Naive thymus-derived CD4-positive, alpha-beta T cell (primary cell): ENCODE data around the gene EVA1B. TPM values are rescaled to one million over a fixed set of nuclear protein-coding genes. Genes with fewer than 3 reads are reported as not detected.

Source experiments
- ATAC-seq: fragments of 150-1000 bp; cut with Tn5 transposase; 2 replicates; pipeline ENCODE4 v1.10.0; 2021; ENCODE audit warnings: mild to moderate bottlenecking, moderate library complexity
- CTCF ChIA-PET: fragments of 350-600 bp; sonication (Branson Sonifier 250); formaldehyde crosslinking; loops from one replicate; lab custom pipeline; 2021; ENCODE audit warnings: antibody characterized with exemption; lab: Charles Lee
- POLR2A ChIA-PET: fragments of 350-600 bp; sonication (Branson Sonifier 250); formaldehyde crosslinking; loops from one replicate; lab custom pipeline; 2021; ENCODE audit warnings: antibody characterized with exemption, inconsistent platforms; lab: Charles Lee
- DNase-seq, 9 donors: peaks; one replicate each; pipeline versions ENCODE4 v3.0.0 to v3.0.0-alpha.2; 2020 to 2022; ENCODE audit warnings: mixed read lengths in 1 of 9
- H3K27ac ChIP-seq: one replicate; pipeline ENCODE4 v1.7.0; 2013; ENCODE audit warnings: mild to moderate bottlenecking, low read depth, low read length, moderate library complexity
- H3K27me3 ChIP-seq, 2 donors: one replicate each; pipeline ENCODE4 v1.7.0; 2013; ENCODE audit warnings: low read length in 2 of 2, mild to moderate bottlenecking in 2 of 2, moderate library complexity in 2 of 2; ENCODE audit not compliant: control insufficient read depth in 2 of 2, insufficient read depth in 2 of 2
- H3K36me3 ChIP-seq, 3 experiments: 1 replicate in 2 of 3; 2 replicates in 1 of 3; pipeline ENCODE4 v1.7.0; 2013; ENCODE audit warnings: low read length in 3 of 3, mild to moderate bottlenecking in 3 of 3, moderate library complexity in 1 of 3; ENCODE audit not compliant: insufficient read depth in 3 of 3, control insufficient read depth in 2 of 3
- H3K4me1 ChIP-seq, 2 donors: one replicate each; pipeline ENCODE4 v1.7.0; 2013; ENCODE audit warnings: low read length in 2 of 2, mild to moderate bottlenecking in 2 of 2, moderate library complexity in 1 of 2; ENCODE audit not compliant: control insufficient read depth in 2 of 2, insufficient read depth in 2 of 2
- H3K4me3 ChIP-seq: 2 replicates; pipeline ENCODE4 v1.7.0; 2013; ENCODE audit warnings: mild to moderate bottlenecking, low read length
- H3K9me3 ChIP-seq, 3 experiments: 1 replicate in 2 of 3; 2 replicates in 1 of 3; pipeline ENCODE4 v1.7.0; 2013; ENCODE audit warnings: low read length in 3 of 3; ENCODE audit not compliant: control insufficient read depth in 2 of 3
- H3K27ac Mint-ChIP-seq, 9 donors: one replicate each; pipeline ENCODE4 v1.8.0; 2020 to 2022; ENCODE audit warnings: mixed read lengths in 9 of 9, mild to moderate bottlenecking in 8 of 9, moderate library complexity in 5 of 9, inconsistent platforms in 2 of 9
- H3K27me3 Mint-ChIP-seq, 5 donors: one replicate each; pipeline ENCODE4 v1.8.0; 2021 to 2022; ENCODE audit warnings: mixed read lengths in 5 of 5, mild to moderate bottlenecking in 1 of 5
- H3K36me3 Mint-ChIP-seq, 5 donors: one replicate each; pipeline ENCODE4 v1.8.0; 2020 to 2022; ENCODE audit warnings: mixed read lengths in 5 of 5, mild to moderate bottlenecking in 3 of 5, inconsistent platforms in 1 of 5
- H3K4me1 Mint-ChIP-seq, 7 donors: one replicate each; pipeline ENCODE4 v1.8.0; 2020 to 2022; ENCODE audit warnings: mixed read lengths in 7 of 7, mild to moderate bottlenecking in 3 of 7, inconsistent platforms in 1 of 7
- H3K4me3 Mint-ChIP-seq, 10 donors: one replicate each; pipeline ENCODE4 v1.8.0; 2020 to 2022; ENCODE audit warnings: mild to moderate bottlenecking in 10 of 10, mixed read lengths in 10 of 10, moderate library complexity in 6 of 10, inconsistent platforms in 2 of 10
- H3K9me3 Mint-ChIP-seq, 11 donors: one replicate each; pipeline ENCODE4 v1.8.0; 2020 to 2022; ENCODE audit warnings: mixed read lengths in 11 of 11, mild to moderate bottlenecking in 4 of 11, inconsistent platforms in 1 of 11, moderate library complexity in 1 of 11
- intact Hi-C, 2 donors: fragments of 100-400 bp; cut with micrococcal nuclease; formaldehyde crosslinking; loops; one replicate each; pipeline ENCODE4 v1.15.1; 2023
- polyA plus RNA-seq, 2 donors: library from polyadenylated mRNA; unstranded; fragments of 300-500 nt; fragmentation: Illumina TruSeq; gene quantifications; one replicate each; pipeline ENCODE4 v1.2.3, GENCODE V29; 2021
- total RNA-seq, 6 experiments: library from RNA in 5 of 6; stranded (reverse) in 5 of 6; gene quantifications; 1 replicate in 5 of 6; 2 replicates in 1 of 6; pipeline ENCODE4 v1.2.3 and lab custom pipeline; 2021 to 2026

Gene EVA1B
- total and polyA plus RNA-seq, 7 experiments from 2014 or later: 0.43 to 12.5 (median 1.5) TPM

DNA sequence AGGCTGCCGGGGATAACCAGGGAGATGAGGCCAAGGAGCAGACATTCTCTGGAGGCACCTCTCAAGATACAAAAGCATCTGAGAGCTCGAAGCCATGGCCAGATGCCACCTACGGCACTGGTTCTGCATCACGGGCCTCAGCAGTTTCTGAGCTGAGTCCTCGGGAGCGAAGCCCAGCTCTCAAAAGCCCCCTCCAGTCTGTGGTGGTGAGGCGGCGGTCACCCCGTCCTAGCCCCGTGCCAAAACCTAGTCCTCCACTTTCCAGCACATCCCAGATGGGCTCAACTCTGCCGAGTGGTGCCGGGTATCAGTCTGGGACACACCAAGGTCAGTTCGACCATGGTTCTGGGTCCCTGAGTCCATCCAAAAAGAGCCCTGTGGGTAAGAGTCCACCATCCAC lies 36.6 kb downstream of the EVA1B start:
- H3K27me3 Mint-ChIP-seq: no peaks in the 10 kb centered on the region
- H3K36me3 Mint-ChIP-seq: peaks cover 13 to 50% (median 23%) of the 10 kb centered on the region in 5 donors
- Histone ChIP-seq H3K36me3 (peaks cover 32 to 80% (median 42%) of the 10 kb centered on the region in 3 experiments), H3K27me3 (no peaks in the 10 kb centered on the region), H3K4me3 (no peak overlapping the region), H3K4me1 (no peaks in the 10 kb centered on the region), H3K27ac (no peak overlapping the region), H3K9me3 (no peaks in the 10 kb centered on the region)
- peaks cover 4 to 31% (median 17%) of the 10 kb centered on the region in 7 donors for H3K4me1 Mint-ChIP-seq
- peak overlapping the region in 1 of 9 donors; percentile 65 for H3K27ac Mint-ChIP-seq
- no peak overlapping the region for H3K4me3 Mint-ChIP-seq
- CTCF ChIA-PET: interaction anchor here (0.6 to 3.2 kb wide), 7 partner anchors 95 to 186 kb away, joined by 3 to 30 read pairs (median 11); partner anchors contain the start of gene TRAPPC3
- peaks cover 0 to 1% (median 0%) of the 10 kb centered on the region in 11 donors for H3K9me3 Mint-ChIP-seq
- ATAC-seq (no peak), DNase-seq (no peak)
- intact Hi-C loops: loop anchor here in 1 of 2 donors (5.0 kb wide), 2 partner anchors 65 to 125 kb away; partner anchors contain the start of gene THRAP3
- POLR2A ChIA-PET: interaction anchor here (1.2 to 2.2 kb wide), 2 partner anchors 64 to 137 kb away, joined by 3 to 12 read pairs; partner anchors contain the start of gene TRAPPC3

GRCh38 chr1:36285443-36286101 lies 37.9 kb downstream of the EVA1B start:
- Histone ChIP-seq H3K36me3 (peaks cover 31 to 68% (median 32%) of the 10 kb centered on the region in 3 experiments), H3K27ac (no peak overlapping the region)
- peaks cover 13 to 38% (median 22%) of the 10 kb centered on the region in 5 donors for H3K36me3 Mint-ChIP-seq

GRCh38 chr1:36284517-36284916 lies 38.9 kb downstream of the EVA1B start:
- H3K9me3 ChIP-seq: no peaks in the 10 kb centered on the region
- no peak overlapping the region for H3K4me3 ChIP-seq
- H3K4me3 Mint-ChIP-seq: no peak overlapping the region
- H3K27ac Mint-ChIP-seq: peak overlapping the region in 6 of 9 donors; percentile 20 to 76 (median 37)
- peaks cover 28 to 59% (median 32%) of the 10 kb centered on the region in 3 experiments for H3K36me3 ChIP-seq
- H3K36me3 Mint-ChIP-seq: peaks cover 13 to 33% (median 23%) of the 10 kb centered on the region in 5 donors
- DNase-seq: no peak
- no peaks in the 10 kb centered on the region for H3K27me3 ChIP-seq
- H3K4me1 ChIP-seq: no peaks in the 10 kb centered on the region
- ATAC-seq: no peak
- intact Hi-C loops: no loop called here
- H3K27ac ChIP-seq: no peak overlapping the region
- peaks cover 9 to 42% (median 28%) of the 10 kb centered on the region in 7 donors for H3K4me1 Mint-ChIP-seq
- ChIA-PET POLR2A (interaction anchor here (2.2 kb wide), 1 partner anchor 135 kb away, joined by 12 read pairs; the partner anchor contains the start of gene TRAPPC3), CTCF (interaction anchor here (1.0 to 3.2 kb wide), 4 partner anchors 96 to 133 kb away, joined by 3 to 30 read pairs (median 16); partner anchors contain the start of gene TRAPPC3)
- H3K9me3 Mint-ChIP-seq: peaks cover 0 to 1% (median 0%) of the 10 kb centered on the region in 11 donors
- H3K27me3 Mint-ChIP-seq: no peaks in the 10 kb centered on the region

More at GRCh38 chr1:36285443-36286101, 37.9 kb downstream of the EVA1B start:
- DNase-seq (peak in 7 of 9 donors; percentile 60 to 80 (median 73)), ATAC-seq (peak; percentile 96)
- H3K9me3 ChIP-seq: no peaks in the 10 kb centered on the region
- no peak overlapping the region for H3K4me3 ChIP-seq
- intact Hi-C loops: loop anchor here (1.0 to 5.0 kb wide), 7 partner anchors 61 to 186 kb away; partner anchors contain the start of genes THRAP3 (in 2 of the 2) and TRAPPC3 (in 2 of the 2)
- Mint-ChIP-seq H3K27ac (peak overlapping the region in 8 of 9 donors; percentile 3 to 87 (median 42)), H3K9me3 (peaks cover 0 to 1% (median 0%) of the 10 kb centered on the region in 11 donors), H3K4me3 (no peak overlapping the region), H3K4me1 (peaks cover 4 to 34% (median 17%) of the 10 kb centered on the region in 7 donors), H3K27me3 (no peaks in the 10 kb centered on the region)
- H3K27me3 ChIP-seq: no peaks in the 10 kb centered on the region
- CTCF ChIA-PET: interaction anchor here (0.5 to 3.2 kb wide), 24 partner anchors 9 to 379 kb away, joined by 3 to 30 read pairs (median 4); partner anchors contain the start of genes SH3D21, TEKT2 and TRAPPC3
- POLR2A ChIA-PET: interaction anchor here (0.7 to 2.2 kb wide), 6 partner anchors 10 to 151 kb away, joined by 3 to 12 read pairs (median 4); partner anchors contain the start of genes THRAP3 and TRAPPC3
- H3K4me1 ChIP-seq: no peaks in the 10 kb centered on the region

- POLR2A ChIA-PET: no interaction called here
- no peaks in the 10 kb centered on the region for H3K9me3 Mint-ChIP-seq
- intact Hi-C loops: no loop called here
Observed at GRCh38 chr1:36284061-36284460, 39.4 kb downstream of the EVA1B start.

GRCh38 chr1:36279789-36280296 lies 43.6 kb downstream of the EVA1B start:
- Histone ChIP-seq H3K4me1 (no peaks in the 10 kb centered on the region), H3K4me3 (no peak overlapping the region), H3K36me3 (peaks cover 8 to 24% (median 10%) of the 10 kb centered on the region in 3 experiments), H3K27me3 (no peaks in the 10 kb centered on the region), H3K9me3 (no peaks in the 10 kb centered on the region), H3K27ac (peak overlapping the region; percentile 33)
- no peaks in the 10 kb centered on the region for H3K27me3 Mint-ChIP-seq
- ChIA-PET CTCF (interaction anchor here (0.5 to 0.7 kb wide), 3 partner anchors 40 to 235 kb away, joined by 3 read pairs; no protein-coding TSS in a partner anchor), POLR2A (interaction anchor here (0.5 kb wide), 1 partner anchor 155 kb away, joined by 6 read pairs; no protein-coding TSS in a partner anchor)
- peaks cover 9 to 32% (median 20%) of the 10 kb centered on the region in 7 donors for H3K4me1 Mint-ChIP-seq
- ATAC-seq: no peak
- no peak for DNase-seq
- H3K36me3 Mint-ChIP-seq: peaks cover 0 to 7% (median 5%) of the 10 kb centered on the region in 5 donors
- no peaks in the 10 kb centered on the region for H3K9me3 Mint-ChIP-seq
- H3K4me3 Mint-ChIP-seq: no peak overlapping the region
- peak overlapping the region; percentile 26 to 94 (median 81) for H3K27ac Mint-ChIP-seq
- intact Hi-C loops: no loop called here

More at GRCh38 chr1:36284061-36284460, 39.4 kb downstream of the EVA1B start:
- CTCF ChIA-PET: interaction anchor here (1.0 to 1.7 kb wide), 2 partner anchors 95 to 134 kb away, joined by 3 to 14 read pairs; partner anchors contain the start of gene TRAPPC3
- Mint-ChIP-seq H3K4me3 (no peak overlapping the region), H3K4me1 (peaks cover 9 to 45% (median 29%) of the 10 kb centered on the region in 7 donors), H3K27ac (peak overlapping the region in 6 of 9 donors; percentile 7 to 76 (median 47)), H3K36me3 (peaks cover 11 to 29% (median 20%) of the 10 kb centered on the region in 5 donors), H3K27me3 (no peaks in the 10 kb centered on the region)
- Histone ChIP-seq H3K9me3 (no peaks in the 10 kb centered on the region), H3K27ac (no peak overlapping the region), H3K36me3 (peaks cover 26 to 54% (median 28%) of the 10 kb centered on the region in 3 experiments), H3K4me1 (no peaks in the 10 kb centered on the region), H3K4me3 (no peak overlapping the region), H3K27me3 (no peaks in the 10 kb centered on the region)
- no peak for ATAC-seq
- no peak for DNase-seq
